GM19035 (cell line): ENCODE results near the gene FIP1L1.
"Not testable (repeated sequence)": the region's sequence is repeated elsewhere in the genome, so short reads cannot be mapped to it uniquely, and the experiment has no call there.

Experiments
- ATAC-seq: cut with Tn5 transposase; IDR thresholded peaks from one replicate; pipeline ENCODE4 v1.9.1; 2021; ENCODE audit not compliant: unreplicated experiment

The FIP1L1 gene

GRCh38 chr4:53377319-53378170 lies at the start of gene FIP1L1:
FIP1L1 (plus strand) TSS chr4:53377641; CDS start chr4:53377839, 198 bp downstream.
- peak; percentile 86 for ATAC-seq

DNA sequence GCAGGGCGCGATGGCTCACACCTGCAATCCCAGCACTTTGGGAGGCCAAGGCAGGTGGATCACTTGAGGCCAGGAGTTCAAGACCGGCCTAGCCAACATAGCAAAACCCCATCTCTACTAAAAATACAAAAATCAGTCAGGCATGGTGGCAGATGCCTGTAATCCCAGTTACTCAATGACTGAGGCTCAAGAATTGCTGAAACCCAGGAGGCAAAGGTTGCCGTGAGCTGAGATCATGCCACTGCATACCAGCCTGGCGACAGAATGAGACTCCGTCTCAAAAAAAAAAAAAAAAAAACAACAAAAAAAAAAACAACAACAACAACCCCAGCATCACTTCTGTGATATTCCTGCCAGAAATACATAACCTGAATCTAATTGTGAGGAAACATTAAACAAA lies 42.5 kb upstream of the FIP1L1 start:
- not testable (repeated sequence) for ATAC-seq

DNA sequence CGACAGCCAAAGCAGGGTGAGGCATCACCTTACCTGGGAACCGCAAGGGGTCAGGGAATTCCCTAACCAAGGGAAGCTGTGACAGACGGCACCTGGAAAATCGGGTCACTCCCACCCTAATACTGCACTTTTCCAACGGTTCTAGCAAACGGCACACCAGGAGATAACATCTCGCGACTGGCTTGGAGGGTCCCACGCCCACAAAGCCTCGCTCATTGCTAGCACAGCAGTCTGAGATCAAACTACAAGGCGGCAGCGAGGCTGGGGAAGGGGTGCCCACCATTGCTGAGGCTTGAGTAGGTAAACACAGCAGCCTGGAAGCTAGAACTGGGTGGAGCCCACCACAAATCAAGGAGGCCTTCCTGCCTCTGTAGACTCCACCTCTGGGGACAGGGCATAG lies 37.3 kb upstream of the FIP1L1 start:
- ATAC-seq, result not testable (repeated sequence)

DNA sequence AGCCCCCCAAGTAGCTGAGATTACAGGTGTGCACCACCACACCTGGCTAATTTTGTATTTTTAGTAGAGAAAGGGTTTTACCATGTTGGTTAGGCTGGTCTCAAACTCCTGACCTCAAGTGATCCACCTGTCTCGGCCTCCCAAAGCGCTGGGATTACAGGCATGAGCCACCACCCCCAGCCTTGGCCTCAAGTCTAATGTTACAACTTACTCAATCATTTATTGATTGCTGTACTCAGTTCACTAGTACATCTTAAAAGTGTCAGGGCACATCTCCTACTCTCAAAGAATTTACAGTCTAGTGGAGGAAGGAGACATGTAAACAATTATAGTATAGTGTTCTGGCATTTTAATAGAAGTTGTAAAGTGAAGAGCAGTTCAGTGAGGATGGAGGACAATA lies 31.0 kb upstream of the FIP1L1 start:
- ATAC-seq, result not testable (repeated sequence)

DNA sequence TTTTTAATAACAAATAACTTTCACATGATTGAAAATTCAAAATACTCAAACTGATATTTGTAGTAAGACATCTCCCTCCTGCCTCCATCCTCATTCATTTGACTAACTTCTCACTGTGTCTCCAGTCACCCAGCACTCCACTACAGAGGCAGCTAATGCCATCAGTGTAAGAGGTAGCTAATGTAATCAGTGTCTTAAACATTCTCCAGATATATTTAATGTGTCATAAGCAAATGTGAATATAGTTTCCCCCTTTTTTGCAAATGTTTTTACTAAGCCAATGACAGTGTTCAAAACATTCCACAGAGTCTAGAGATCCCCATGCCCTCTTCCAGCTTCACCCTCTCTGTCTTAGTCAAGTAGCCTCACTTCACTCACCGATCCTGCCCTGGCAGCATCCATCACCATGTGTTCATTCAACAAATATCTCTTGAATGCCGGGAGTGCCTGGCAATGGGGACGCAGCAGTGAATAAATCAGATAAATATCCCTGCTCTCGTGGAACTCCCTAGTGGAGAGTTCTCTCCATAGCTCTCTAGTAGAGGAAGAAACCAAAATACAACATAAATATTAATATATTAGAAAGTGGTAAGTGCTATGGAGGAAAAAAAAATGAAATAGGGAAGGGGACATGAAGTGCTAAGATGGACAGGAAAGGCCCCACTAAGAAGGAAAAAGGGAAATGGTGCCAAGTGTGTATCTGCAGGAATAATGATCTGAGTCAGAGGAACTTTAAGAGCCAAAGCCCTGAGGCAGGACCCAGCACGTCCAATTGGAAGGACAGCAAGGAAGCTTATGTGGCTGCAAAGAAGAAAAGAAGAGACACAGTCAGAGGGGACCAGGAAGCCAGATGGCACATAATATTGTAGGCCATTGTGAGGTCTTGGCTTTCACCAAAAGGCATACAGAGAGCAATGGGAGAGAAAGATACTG lies 30.3 kb upstream of the FIP1L1 start:
- ATAC-seq, result no peak

GRCh38 chr4:53348046-53348445 lies 29.4 kb upstream of the FIP1L1 start:
- ATAC-seq, result no peak

GRCh38 chr4:53349091-53349491 lies 28.4 kb upstream of the FIP1L1 start:
- no peak for ATAC-seq

GRCh38 chr4:53354012-53354722 lies 23.3 kb upstream of the FIP1L1 start:
- no peak for ATAC-seq

GRCh38 chr4:53355930-53356521 lies 21.4 kb upstream of the FIP1L1 start:
- no peak for ATAC-seq

GRCh38 chr4:53361451-53361850 lies 16.0 kb upstream of the FIP1L1 start:
- no peak for ATAC-seq

DNA sequence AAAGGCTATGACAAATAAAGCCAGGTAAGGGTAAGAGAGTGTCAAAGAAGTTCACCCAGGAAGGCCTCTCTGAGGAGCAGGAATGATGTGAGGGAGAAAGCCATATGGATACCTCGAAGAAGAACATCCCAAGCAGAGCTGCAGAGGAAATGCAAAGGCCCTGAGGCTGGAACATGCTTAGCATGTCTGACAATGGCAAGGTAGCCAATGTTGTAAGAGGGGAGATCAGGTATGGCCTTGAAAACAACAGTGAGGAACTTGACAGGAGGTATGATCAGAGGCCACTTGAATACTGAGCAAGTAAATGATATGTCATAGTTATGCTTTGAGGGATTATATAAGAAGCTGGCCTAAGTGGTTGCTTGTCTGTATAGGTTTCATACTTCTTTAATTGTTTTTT lies 15.3 kb upstream of the FIP1L1 start:
- no peak for ATAC-seq

- no peak for ATAC-seq
Observed at GRCh38 chr4:53364624-53365023, 12.8 kb upstream of the FIP1L1 start.

DNA sequence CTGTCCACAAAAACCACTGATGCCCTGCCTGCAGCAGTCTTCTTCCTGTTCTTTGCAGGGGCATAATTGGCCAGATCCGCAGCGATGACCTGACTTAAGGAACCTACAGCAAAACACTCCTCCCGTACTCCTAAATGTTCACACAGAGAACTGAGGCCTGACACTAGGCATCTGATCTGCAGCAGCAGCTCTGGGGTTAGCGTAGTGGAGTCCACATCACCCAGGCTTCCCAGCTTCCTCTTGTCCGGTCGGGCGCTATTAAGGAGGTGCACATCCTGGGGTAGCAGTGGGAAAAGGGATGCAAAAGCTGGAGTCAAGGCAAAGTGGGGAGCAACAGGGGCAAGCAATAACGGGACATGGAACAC lies 12.3 kb upstream of the FIP1L1 start:
- ATAC-seq, result peak; percentile 8

GRCh38 chr4:53365486-53366300 lies 11.7 kb upstream of the FIP1L1 start, which contains the start of gene SCFD2:
SCFD2 (minus strand) TSS chr4:53366061.
- peak; percentile 95 for ATAC-seq

GRCh38 chr4:53366301-53366716 lies 11.1 kb upstream of the FIP1L1 start:
- peak; percentile 20 for ATAC-seq

DNA sequence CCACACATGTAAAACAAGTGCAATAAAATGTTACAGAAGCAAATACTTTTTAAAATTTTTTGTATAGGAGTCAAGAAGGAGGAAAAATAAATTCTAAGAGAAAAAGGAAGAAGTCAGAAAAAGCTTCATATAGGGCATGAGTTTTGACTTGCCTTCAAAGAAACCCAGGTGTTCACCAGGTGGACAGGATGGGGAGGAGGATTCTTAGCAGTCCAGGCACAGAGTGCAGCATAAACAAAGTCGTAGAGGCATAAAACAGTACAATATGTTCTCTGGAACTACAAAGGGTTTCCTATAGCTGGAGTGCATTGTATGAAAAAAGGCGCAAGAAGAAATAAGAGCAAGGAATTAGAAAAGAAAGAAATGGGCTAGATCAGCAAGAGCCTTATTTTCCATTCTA lies 9.7 kb upstream of the FIP1L1 start:
- no peak for ATAC-seq

GRCh38 chr4:53371049-53371448 lies 6.4 kb upstream of the FIP1L1 start:
- ATAC-seq, result no peak

- ATAC-seq, result no peak
Observed at GRCh38 chr4:53371843-53372521, 5.5 kb upstream of the FIP1L1 start.

DNA sequence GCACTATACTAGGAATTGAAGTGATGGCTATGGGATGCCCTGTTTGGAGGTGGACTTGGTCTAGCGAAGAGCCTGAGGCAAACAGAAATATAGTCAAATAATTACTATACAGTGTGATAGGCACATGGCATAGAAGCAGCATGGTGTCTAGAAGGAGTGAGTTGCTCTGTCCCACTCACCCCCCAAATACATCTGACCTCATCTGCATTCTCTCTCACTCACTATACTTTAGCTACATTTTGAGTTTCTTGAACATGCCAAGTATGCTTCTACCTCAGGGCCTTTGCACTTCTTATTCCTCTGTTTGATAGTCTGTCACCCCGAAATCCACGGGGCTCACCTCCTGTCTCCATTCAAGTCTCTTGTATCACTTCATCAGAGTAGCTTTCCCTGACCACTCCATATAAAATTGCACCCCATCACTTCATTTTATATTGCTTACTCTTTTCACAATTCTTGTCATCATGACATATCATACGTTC lies 2.6 kb upstream of the FIP1L1 start:
- ATAC-seq, result no peak
